HG02571 (cell line): Measurements from ENCODE around the gene GATAD2A.
"Not testable (repeated sequence)": the region's sequence is repeated elsewhere in the genome, so short reads cannot be mapped to it uniquely, and the experiment has no call there.

Source experiments
- ATAC-seq: cut with Tn5 transposase; IDR thresholded peaks from one replicate; pipeline ENCODE4 v1.9.1; 2021; ENCODE audit warnings: mild to moderate bottlenecking, moderate library complexity; ENCODE audit not compliant: unreplicated experiment

The GATAD2A gene

GRCh38 chr19:19404879-19405860 is at the start of gene GATAD2A:
Gene GATAD2A, plus strand, starts transcription at chr19:19405675. Its CDS starts 59,671 bp downstream, at chr19:19465346.
- ATAC-seq = peak; percentile 70

GRCh38 chr19:19356500-19356899 is 49.0 kb upstream of the GATAD2A start:
- no peak for ATAC-seq

GRCh38 chr19:19356901-19357566 is 48.4 kb upstream of the GATAD2A start:
- no peak for ATAC-seq

GRCh38 chr19:19361075-19361594 is 44.3 kb upstream of the GATAD2A start:
- ATAC-seq = no peak

GRCh38 chr19:19362075-19362474 is 43.4 kb upstream of the GATAD2A start:
- ATAC-seq = no peak

- ATAC-seq = peak; percentile 59
These were observed 38.8 kb upstream of the GATAD2A start for GRCh38 chr19:19366434-19367396.

GRCh38 chr19:19368087-19368486 is 37.4 kb upstream of the GATAD2A start:
- ATAC-seq = no peak

GRCh38 chr19:19371059-19371458 is 34.4 kb upstream of the GATAD2A start:
- ATAC-seq = no peak

- ATAC-seq = peak; percentile 63
These were observed 32.6 kb upstream of the GATAD2A start for GRCh38 chr19:19372656-19373416.

- no peak for ATAC-seq
These were observed 25.9 kb upstream of the GATAD2A start for GRCh38 chr19:19379527-19379926.

- ATAC-seq = not testable (repeated sequence)
These were observed 25.2 kb upstream of the GATAD2A start for GRCh38 chr19:19380316-19380715.

GRCh38 chr19:19381007-19381926 is 24.2 kb upstream of the GATAD2A start:
- ATAC-seq = no peak

GRCh38 chr19:19382118-19382517 is 23.4 kb upstream of the GATAD2A start:
- ATAC-seq = no peak

GRCh38 chr19:19384486-19384885 is 21.0 kb upstream of the GATAD2A start:
- ATAC-seq = no peak

- peak; percentile 91 for ATAC-seq
These were observed 20.2 kb upstream of the GATAD2A start for GRCh38 chr19:19385131-19385895.

- peak; percentile 6 for ATAC-seq
These were observed 19.3 kb upstream of the GATAD2A start for GRCh38 chr19:19385896-19386869.

- no peak for ATAC-seq
These were observed 18.4 kb upstream of the GATAD2A start for GRCh38 chr19:19387108-19387507.
